K562 (cell line): Measurements from ENCODE around the gene SMURF1. TPM values are rescaled to one million over a fixed set of nuclear protein-coding genes. Genes with fewer than 3 reads are reported as not detected.

Experiments
- ATAC-seq: fragments of 200-7000 bp; cut with Tn5 transposase; 3 replicates; pipeline ENCODE4 v1.9.1; 2020; ENCODE audit warnings: moderate library complexity
- BruUV-seq: library from RNA; stranded (reverse); fragments of 400-500 nt; replicated peaks from 2 replicates; lab custom pipeline; 2021; lab: Mats Ljungman, UMichigan
- CTCF ChIA-PET: fragments of 300-600 bp; formaldehyde crosslinking; extraction: SDS; loops from one replicate; lab custom pipeline; 2021; ENCODE audit warnings: low intra/inter-chr PET ratio; lab: Yijun Ruan, JAX
- POLR2A ChIA-PET: fragments of 300-600, 350-650 bp; sonication (Branson Sonifier 250); formaldehyde crosslinking; extraction: SDS; loops from one replicate; lab custom pipeline; 2021; ENCODE audit warnings: antibody characterized with exemption, inconsistent platforms; lab: Yijun Ruan, JAX
- DNase-seq, 4 experiments: peaks; one replicate each; pipeline versions ENCODE4 v3.0.0 to v3.0.0-alpha.2; 2011 to 2018; ENCODE audit warnings: low spot score in 3 of 4, mixed read lengths in 3 of 4; ENCODE audit errors: extremely low read depth in 1 of 4
- FAIRE-seq: peaks from 2 replicates; lab custom pipeline; 2011; peaks lifted over from hg19 to GRCh38; lab: Jason Lieb, UNC
- H2AFZ ChIP-seq: 2 replicates; pipeline ENCODE4 v1.6.0; 2011; ENCODE audit warnings: low read depth, low read length, control low read depth, inconsistent platforms
- H3K27ac ChIP-seq: fragments of 200-600 bp; 3 replicates; pipeline ENCODE4 v1.8.0; 2011; ENCODE audit warnings: low read depth, mild to moderate bottlenecking, control low read depth, inconsistent platforms, low read length, moderate library complexity, mixed read lengths; ENCODE audit errors: extremely low read depth
- H3K27me3 ChIP-seq, 2 experiments: fragments of 300-600 bp in 1 of 2; 2 replicates in 1 of 2; 3 replicates in 1 of 2; pipeline versions ENCODE4 v1.6.0 to v1.8.0; 2011; ENCODE audit warnings: inconsistent platforms in 2 of 2, low read length in 2 of 2, mild to moderate bottlenecking in 1 of 2, mixed read lengths in 1 of 2, moderate library complexity in 1 of 2; ENCODE audit not compliant: control insufficient read depth in 2 of 2, insufficient read depth in 2 of 2
- H3K36me3 ChIP-seq: fragments of 300-600 bp; 3 replicates; pipeline ENCODE4 v1.8.0; 2011; ENCODE audit warnings: mild to moderate bottlenecking, low read length, inconsistent platforms; ENCODE audit not compliant: control insufficient read depth, insufficient read depth
- H3K4me1 ChIP-seq, 2 experiments: fragments of 200-600 bp in 1 of 2; replicated peaks in 1 of 2; 2 replicates in 1 of 2; 3 replicates in 1 of 2; pipeline versions ENCODE4 v1.5.1 to v1.8.0; 2011; ENCODE audit warnings: inconsistent platforms in 2 of 2, low read length in 2 of 2, mild to moderate bottlenecking in 1 of 2, mixed read lengths in 1 of 2, moderate library complexity in 1 of 2; ENCODE audit not compliant: control insufficient read depth in 2 of 2, insufficient read depth in 2 of 2
- H3K4me2 ChIP-seq: 2 replicates; pipeline ENCODE4 v1.6.1; 2011; ENCODE audit warnings: low read length, control low read depth, inconsistent platforms, mixed read lengths; ENCODE audit not compliant: insufficient read depth
- H3K4me3 ChIP-seq: fragments of 200-600 bp; sonication (generic), shearing (Covaris generic); 2 replicates; pipeline ENCODE4 v1.5.1; 2016; ENCODE audit warnings: control low read depth, inconsistent platforms
- H3K79me2 ChIP-seq: fragments of 200-600 bp; 3 replicates; pipeline ENCODE4 v1.8.0; 2011; ENCODE audit warnings: low read length, inconsistent platforms; ENCODE audit not compliant: control insufficient read depth, insufficient read depth
- H3K9ac ChIP-seq, 2 experiments: 2 replicates each; pipeline versions ENCODE4 v1.6.0 to v1.6.1; 2011; ENCODE audit warnings: low read depth in 2 of 2, low read length in 2 of 2, control low read depth in 1 of 2, inconsistent platforms in 1 of 2, mild to moderate bottlenecking in 1 of 2, mixed read lengths in 1 of 2; ENCODE audit not compliant: insufficient read depth in 1 of 2
- H3K9me1 ChIP-seq: one replicate; pipeline ENCODE4 v1.6.0; 2011; ENCODE audit warnings: inconsistent platforms, mild to moderate bottlenecking, low read length, moderate library complexity; ENCODE audit not compliant: control insufficient read depth, insufficient read depth
- H3K9me3 ChIP-seq: replicated peaks from 2 replicates; pipeline ENCODE4 v1.5.1; 2011; ENCODE audit warnings: low read depth, low read length, inconsistent platforms; ENCODE audit not compliant: control insufficient read depth, insufficient read depth
- H4K20me1 ChIP-seq: replicated peaks from 2 replicates; pipeline ENCODE4 v1.6.1; 2011; ENCODE audit warnings: low read length, inconsistent platforms, mixed read lengths; ENCODE audit not compliant: control insufficient read depth, insufficient read depth
- BHLHE40 ChIP-seq: IDR thresholded peaks from 2 replicates; pipeline ENCODE4 v1.6.1; 2011; ENCODE audit warnings: low read length, improper control_type of control experiment
- BMI1 ChIP-seq: fragments of 150-350 bp; IDR thresholded peaks from 2 replicates; pipeline ENCODE4 v1.6.1; 2014; ENCODE audit warnings: low read length
- CBFB ChIP-seq: sonication (generic); formaldehyde crosslinking; IDR thresholded peaks from 2 replicates; pipeline ENCODE4 v1.4.0; 2020; ENCODE audit warnings: mild to moderate bottlenecking, missing genetic modification reagents
- IRF9 ChIP-seq: fragments of 450-650 bp; IDR thresholded peaks from 2 replicates; pipeline ENCODE4 v1.6.1; 2016; ENCODE audit warnings: missing biosample characterization, missing genetic modification characterization
- TCF3 ChIP-seq: sonication (generic); formaldehyde crosslinking; IDR thresholded peaks from 2 replicates; pipeline ENCODE4 v1.4.0; 2020; ENCODE audit warnings: mild to moderate bottlenecking, missing genetic modification reagents
- TOE1 ChIP-seq, 2 experiments: fragments of 450-650 bp in 1 of 2; sonication (generic) in 1 of 2; formaldehyde crosslinking in 1 of 2; IDR thresholded peaks; 2 replicates each; pipeline versions ENCODE4 v1.7.1 to v1.8.0; 2016 to 2022; ENCODE audit warnings: borderline replicate concordance in 2 of 2, mild to moderate bottlenecking in 2 of 2, antibody characterized with exemption in 1 of 2, inconsistent platforms in 1 of 2, low read depth in 1 of 2, missing genetic modification reagents in 1 of 2, moderate library complexity in 1 of 2
- ZNF217 ChIP-seq: sonication (generic); formaldehyde crosslinking; IDR thresholded peaks from 2 replicates; pipeline ENCODE4 v1.8.0; 2022; ENCODE audit warnings: mild to moderate bottlenecking, missing genetic modification reagents
- ZNF24 ChIP-seq: fragments of 450-650 bp; IDR thresholded peaks from 2 replicates; pipeline ENCODE4 v1.6.1; 2016
- ZNF316 ChIP-seq: fragments of 450-650 bp; IDR thresholded peaks from 2 replicates; pipeline ENCODE4 v1.6.1; 2016
- ZNF347 ChIP-seq: fragments of 450-650 bp; formaldehyde crosslinking; IDR thresholded peaks from 2 replicates; pipeline ENCODE4 v1.4.0; 2020; ENCODE audit warnings: low read depth, mild to moderate bottlenecking, moderate library complexity
- WGBS: fragments of 100-300 bp; shearing (Covaris generic); methylation state at CpG from one replicate; pipeline ENCODE4 v1.1.6; 2016; ENCODE audit warnings: low coverage, mixed read lengths; ENCODE audit not compliant: insufficient coverage; ENCODE audit errors: missing lambda C conversion rate; 5-methylcytosine and 5-hydroxymethylcytosine counted together
- in situ Hi-C: fragments of 300-500 bp; cut with MboI; formaldehyde crosslinking; loops from 4 replicates; pipeline ENCODE4 v1.15.0; 2018; ENCODE audit warnings: inconsistent platforms, mixed read lengths
- intact Hi-C: fragments of 100-400 bp; cut with micrococcal nuclease; formaldehyde crosslinking; loops from 2 replicates; pipeline ENCODE4 v1.14.2; 2022
- polyA plus RNA-seq, 8 experiments: library from polyadenylated mRNA; depleted of rRNA in 4 of 8; stranded (reverse) in 5 of 8; unstranded in 3 of 8; fragments of >200 nt; fragmentation: Nextera tagmentation in 2 of 8; fragmentation: Illumina TruSeq in 1 of 8; extraction: Ambion mirVana in 2 of 8; extraction: Trizol in 1 of 8; gene quantifications; 2 replicates each; pipeline versions ENCODE4 v1.2.1 to v1.2.3, GENCODE V29; 2011 to 2014; ENCODE audit warnings: inconsistent platforms in 1 of 8, missing spikeins in 1 of 8
- total RNA-seq, 7 experiments: library from RNA; depleted of rRNA in 6 of 7; stranded (reverse); fragments of >200 nt in 6 of 7; fragmentation: Illumina TruSeq in 2 of 7; extraction: Trizol in 2 of 7; gene quantifications; 2 replicates each; pipeline versions ENCODE4 v1.2.1 to v1.2.3, GENCODE V29; 2011 to 2021; ENCODE audit warnings: low replicate concordance in 1 of 7
- TF ChIP-seq, protein P1 (sequence below): fragments of 250-450 bp; sonication (Bioruptor Pico); IDR thresholded peaks from 2 replicates; pipeline ENCODE4 v1.4.0; 2020; ENCODE audit warnings: mild to moderate bottlenecking, moderate library complexity, borderline replicate concordance

The SMURF1 gene
- total and polyA plus RNA-seq, 9 of the 15 experiments (the other 6 are each of a cell fraction or from before 2014, with no cell fraction given): 1.0 to 20.1 (median 12.6) TPM

GRCh38 chr7:99124236-99124635 is 19.7 kb downstream of the SMURF1 start:
- ChIA-PET CTCF (no interaction called here), POLR2A (interaction anchor here (1.0 to 1.4 kb wide), 2 partner anchors 11 to 14 kb away, joined by 3 to 5 read pairs; no protein-coding TSS in a partner anchor)
- 0 out of 3 replicates have a peak, but pooled peaks cover 4% of the 10 kb centered on the region for H3K36me3 ChIP-seq
- no peaks in the 10 kb centered on the region for H3K27me3 ChIP-seq
- DNase-seq (no peak), FAIRE-seq (no peak), ATAC-seq (no peak)
- H3K9me1 ChIP-seq: no peaks in the 10 kb centered on the region
- no TSS peak for BruUV-seq
- H3K4me2 ChIP-seq: no peak overlapping the region
- in situ Hi-C loops: no loop called here
- peaks cover 78% of the 10 kb centered on the region for H3K79me2 ChIP-seq
- intact Hi-C loops: no loop called here
- H4K20me1 ChIP-seq: no peaks in the 10 kb centered on the region
- peaks cover 8 to 37% of the 10 kb centered on the region in 2 experiments; a peak in 4 of 5 replicates for H3K4me1 ChIP-seq
- no peaks in the 10 kb centered on the region for H3K9me3 ChIP-seq
- no peak overlapping the region for H2AFZ ChIP-seq
- no peak overlapping the region for H3K4me3 ChIP-seq
- WGBS: 83% methylated on average over 4 of the region's 4 CpGs
- TF ChIP-seq, protein P1, sequence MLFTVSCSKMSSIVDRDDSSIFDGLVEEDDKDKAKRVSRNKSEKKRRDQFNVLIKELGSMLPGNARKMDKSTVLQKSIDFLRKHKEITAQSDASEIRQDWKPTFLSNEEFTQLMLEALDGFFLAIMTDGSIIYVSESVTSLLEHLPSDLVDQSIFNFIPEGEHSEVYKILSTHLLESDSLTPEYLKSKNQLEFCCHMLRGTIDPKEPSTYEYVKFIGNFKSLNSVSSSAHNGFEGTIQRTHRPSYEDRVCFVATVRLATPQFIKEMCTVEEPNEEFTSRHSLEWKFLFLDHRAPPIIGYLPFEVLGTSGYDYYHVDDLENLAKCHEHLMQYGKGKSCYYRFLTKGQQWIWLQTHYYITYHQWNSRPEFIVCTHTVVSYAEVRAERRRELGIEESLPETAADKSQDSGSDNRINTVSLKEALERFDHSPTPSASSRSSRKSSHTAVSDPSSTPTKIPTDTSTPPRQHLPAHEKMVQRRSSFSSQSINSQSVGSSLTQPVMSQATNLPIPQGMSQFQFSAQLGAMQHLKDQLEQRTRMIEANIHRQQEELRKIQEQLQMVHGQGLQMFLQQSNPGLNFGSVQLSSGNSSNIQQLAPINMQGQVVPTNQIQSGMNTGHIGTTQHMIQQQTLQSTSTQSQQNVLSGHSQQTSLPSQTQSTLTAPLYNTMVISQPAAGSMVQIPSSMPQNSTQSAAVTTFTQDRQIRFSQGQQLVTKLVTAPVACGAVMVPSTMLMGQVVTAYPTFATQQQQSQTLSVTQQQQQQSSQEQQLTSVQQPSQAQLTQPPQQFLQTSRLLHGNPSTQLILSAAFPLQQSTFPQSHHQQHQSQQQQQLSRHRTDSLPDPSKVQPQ: no peak
- TF ChIP-seq ZNF24: no peak
- TF ChIP-seq IRF9: no peak
- TF ChIP-seq ZNF217 (CRISPR knock-in tag): no peak
- TF ChIP-seq ZNF316: no peak
- no peak for TF ChIP-seq BHLHE40
- TF ChIP-seq ZNF347 (CRISPR knock-in tag): no peak
- no peak for TF ChIP-seq BMI1
- TF ChIP-seq CBFB (CRISPR knock-in tag): no peak
- TF ChIP-seq TOE1 (IDR thresholded peaks at IDR 0.05; ENCODE audit: borderline replicate concordance): no peak
- no peak for TF ChIP-seq TOE1 (CRISPR knock-in tag; IDR thresholded peaks at IDR 0.05; ENCODE audit: borderline replicate concordance, low read depth)
- no peak for TF ChIP-seq TCF3 (CRISPR knock-in tag)
- no peak overlapping the region for H3K9ac ChIP-seq
- H3K27ac ChIP-seq: no peak overlapping the region
